GM12878 (cell line): ENCODE measurements around the gene NLRC3.

ENCODE experiments used
- CREM ChIP-seq: IDR thresholded peaks from 2 replicates; pipeline ENCODE4 v1.6.1; 2014; ENCODE audit warnings: antibody characterized with exemption, low read depth
- MXI1 ChIP-seq: fragments of 150-350 bp; IDR thresholded peaks from 2 replicates; pipeline ENCODE4 v1.6.1; 2011; ENCODE audit warnings: low read depth, mild to moderate bottlenecking, inconsistent platforms, low read length, improper control_type of control experiment
- RAD51 ChIP-seq: fragments of 450-650 bp; IDR thresholded peaks from 2 replicates; pipeline ENCODE4 v1.6.1; 2016; ENCODE audit warnings: moderate library complexity, mild to moderate bottlenecking, inconsistent platforms

DNA sequence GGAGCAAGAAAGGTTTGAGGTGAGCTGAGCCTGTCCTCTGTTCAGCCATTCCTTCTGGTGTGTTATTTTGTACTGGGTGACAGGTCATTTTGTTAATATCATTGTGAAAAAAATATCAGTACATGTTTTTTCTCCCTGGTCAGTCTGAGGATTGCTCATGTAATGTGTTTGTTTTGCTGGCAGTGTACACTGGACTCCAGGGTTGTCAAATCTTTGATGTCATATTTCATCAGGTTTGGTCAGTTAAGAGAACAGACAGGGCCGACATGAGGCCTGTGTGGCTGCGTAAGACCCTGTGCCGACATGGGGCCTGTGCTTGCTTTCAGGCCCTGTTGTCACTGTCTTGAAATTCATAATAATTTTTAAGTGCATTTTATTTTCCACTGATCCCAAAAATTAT lies 53.9 kb downstream of the NLRC3 start:
- no peak for TF ChIP-seq CREM
- TF ChIP-seq RAD51, result no peak
- TF ChIP-seq MXI1, result no peak
